HG03565 (cell line): Measurements from ENCODE around the gene DPH7.
"Not testable (repeated sequence)": the region's sequence is repeated elsewhere in the genome, so short reads cannot be mapped to it uniquely, and the experiment has no call there.

Source experiments
- ATAC-seq: cut with Tn5 transposase; IDR thresholded peaks from one replicate; pipeline ENCODE4 v1.9.1; 2021; ENCODE audit warnings: mild to moderate bottlenecking, moderate library complexity; ENCODE audit not compliant: unreplicated experiment

Gene DPH7

DNA sequence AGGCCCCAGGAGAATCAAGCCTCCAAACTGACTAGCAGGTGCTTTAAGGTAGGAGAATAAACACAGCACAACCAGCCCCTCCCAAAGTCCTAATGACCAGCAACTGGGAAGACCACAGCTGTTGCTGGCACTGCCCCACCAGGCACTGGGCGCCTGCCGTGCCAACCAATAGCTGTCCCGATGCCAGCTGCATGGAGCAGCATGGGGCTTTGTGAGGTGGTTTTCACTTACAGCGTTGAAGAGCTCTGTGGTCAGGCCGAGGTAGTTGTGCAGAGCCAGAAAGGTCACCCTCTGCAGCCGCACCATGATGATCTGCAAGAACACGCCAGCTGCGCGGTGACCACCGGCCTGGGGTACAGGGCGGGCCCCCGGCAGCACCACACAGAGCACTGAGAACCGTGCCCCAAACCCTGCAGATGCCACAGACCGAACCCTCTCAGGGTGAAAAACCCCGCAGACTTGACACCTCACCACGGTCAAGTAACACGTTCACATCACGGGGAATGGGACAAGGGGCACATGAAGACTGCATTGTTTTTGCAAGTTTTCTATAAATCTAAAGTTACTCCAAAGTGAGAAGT lies 57.2 kb downstream of the DPH7 start:
- ATAC-seq = no peak

DNA sequence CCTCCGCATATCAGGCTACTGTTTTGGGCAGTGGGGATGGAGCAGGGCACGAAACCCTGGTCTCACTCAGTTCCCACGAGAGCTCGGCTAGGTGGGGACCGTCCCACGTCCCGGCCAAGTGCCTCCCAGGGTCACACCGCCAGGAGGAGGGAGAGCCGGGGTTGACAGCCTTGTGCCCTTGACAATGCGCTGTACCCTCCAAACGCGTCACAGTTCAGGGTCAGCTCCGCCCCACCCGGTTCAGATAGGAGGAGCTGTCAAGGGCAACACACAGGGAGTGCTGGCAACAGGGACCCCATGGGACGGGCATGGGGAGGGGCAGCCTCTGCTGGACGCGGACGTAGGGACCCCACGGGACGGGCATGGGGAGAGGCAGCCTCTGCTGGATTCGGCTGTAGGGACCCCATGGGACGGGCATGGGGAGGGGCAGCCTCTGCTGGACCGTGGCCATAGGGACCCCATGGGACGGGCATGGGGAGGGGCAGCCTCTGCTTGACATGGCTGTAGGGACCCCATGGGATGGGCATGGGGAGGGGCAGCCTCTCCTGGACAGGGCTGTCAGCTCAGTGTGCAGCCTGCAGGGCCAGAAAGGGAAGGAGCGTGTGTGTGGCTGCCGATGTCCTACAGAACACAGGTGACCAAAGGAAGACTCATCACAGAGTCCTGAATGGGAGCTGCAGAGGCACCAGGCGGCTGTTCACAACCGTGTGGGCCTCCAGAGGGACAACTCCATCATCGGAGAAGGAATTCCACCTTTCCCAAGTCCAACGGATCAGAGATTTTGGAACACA lies 57.9 kb downstream of the DPH7 start:
- no peak for ATAC-seq

DNA sequence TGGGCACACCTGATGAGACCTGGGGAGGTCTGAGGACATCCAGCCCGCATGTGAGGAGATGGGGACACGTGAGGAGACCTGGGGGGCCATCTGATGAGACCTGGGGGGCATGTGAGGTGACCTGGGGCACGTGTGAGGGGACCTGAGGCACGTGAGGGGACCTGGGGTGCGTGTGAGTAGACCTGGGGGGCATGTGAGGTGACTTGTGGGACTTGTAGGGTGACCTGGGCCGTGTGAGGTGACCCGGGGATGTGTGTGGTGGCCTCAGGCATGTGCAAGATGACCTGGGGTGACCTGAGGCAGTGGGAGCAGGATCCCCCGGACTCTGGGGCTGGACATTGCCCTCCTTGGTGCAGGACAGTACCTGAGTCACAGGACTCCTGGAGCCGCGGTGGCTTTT lies 59.2 kb downstream of the DPH7 start:
- no peak for ATAC-seq

DNA sequence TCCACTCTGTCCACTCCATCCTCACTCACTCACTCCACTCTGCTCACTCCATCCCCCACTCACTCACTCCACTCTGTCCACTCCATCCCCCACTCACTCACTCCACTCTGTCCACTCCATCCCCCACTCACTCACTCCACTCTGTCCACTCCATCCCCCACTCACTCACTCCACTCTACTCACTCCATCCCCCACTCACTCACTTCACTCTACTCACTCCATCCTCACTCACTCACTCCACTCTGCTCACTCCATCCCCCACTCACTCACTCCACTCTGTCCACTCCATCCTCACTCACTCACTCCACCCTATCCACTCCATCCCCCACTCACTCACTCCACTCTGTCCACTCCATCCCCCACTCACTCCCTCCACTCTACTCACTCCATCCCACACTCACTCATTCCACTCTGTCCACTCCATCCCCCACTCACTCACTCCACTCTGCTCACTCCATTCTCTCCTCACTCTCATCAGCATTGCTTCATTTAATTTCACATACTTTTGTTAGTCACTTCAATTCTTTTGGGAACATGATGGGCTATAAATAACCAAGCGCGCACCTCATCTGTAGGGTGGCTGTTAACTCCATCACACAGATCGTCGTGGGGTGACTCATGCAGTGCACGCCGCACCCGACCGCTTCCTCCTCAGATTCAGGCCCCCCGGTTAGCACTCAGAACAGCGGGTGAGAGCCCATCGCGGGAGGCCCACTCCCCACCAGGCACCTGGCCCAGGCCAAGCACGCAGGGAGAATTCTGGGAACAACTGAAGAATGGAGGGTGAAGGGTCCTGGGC lies 59.9 kb downstream of the DPH7 start:
- not testable (repeated sequence) for ATAC-seq

DNA sequence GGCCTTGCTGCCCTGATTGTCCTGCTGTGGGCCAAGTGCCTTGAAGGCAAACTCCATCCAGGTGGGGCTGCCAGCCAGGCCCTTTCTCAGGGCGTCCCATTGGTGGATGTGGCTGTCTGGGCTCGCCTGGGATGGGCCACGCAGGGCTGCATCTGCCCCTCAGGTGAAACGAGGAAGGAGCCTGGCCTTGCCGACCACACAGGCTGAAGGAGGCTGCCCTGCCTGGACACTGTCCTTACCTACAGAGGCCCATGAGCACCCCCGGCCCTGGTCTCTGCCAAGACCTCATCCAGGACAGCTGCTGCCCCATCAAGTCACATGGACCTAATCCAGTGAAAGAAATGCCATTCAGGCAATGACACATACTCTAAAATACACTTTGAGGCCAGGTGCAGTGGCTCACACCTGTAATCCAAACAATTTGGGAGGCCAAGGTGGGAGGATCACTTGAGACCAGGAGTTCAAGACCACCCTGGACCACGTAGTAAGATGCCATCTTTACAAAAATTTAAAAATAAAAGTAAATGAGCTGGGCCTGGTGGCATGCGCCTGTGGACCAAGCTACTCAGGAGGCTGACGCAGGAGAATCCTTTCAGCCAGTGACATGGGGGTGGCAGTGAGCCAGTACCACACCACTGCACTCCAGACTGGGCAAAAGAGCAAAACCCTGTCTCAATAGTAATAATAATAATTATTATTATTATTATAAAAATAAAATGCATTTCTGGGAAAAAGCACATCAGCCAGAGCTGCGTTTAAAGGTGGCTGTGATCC lies 62.4 kb downstream of the DPH7 start:
- no peak for ATAC-seq

DNA sequence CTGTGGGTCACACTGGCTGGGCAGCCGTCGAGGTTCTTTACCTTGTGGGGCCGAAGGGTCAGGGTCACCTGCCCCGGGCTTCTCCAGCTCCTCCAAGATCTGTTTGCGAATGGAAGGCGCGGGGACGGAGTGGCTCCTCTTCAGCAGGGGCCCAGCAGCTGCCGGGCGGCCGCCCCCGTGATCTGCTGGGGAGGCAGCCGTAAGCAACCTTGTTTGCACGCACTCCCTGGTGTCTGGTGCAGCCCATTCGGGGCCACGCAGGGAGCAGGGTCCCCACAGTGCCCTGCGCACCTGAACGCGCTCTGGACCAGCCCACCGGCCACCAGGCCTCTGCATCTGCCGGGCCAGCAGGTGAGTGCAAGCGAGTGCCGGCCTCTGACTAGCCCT lies 63.4 kb downstream of the DPH7 start:
- ATAC-seq = no peak

GRCh38 chr9:137514691-137515337 lies 63.9 kb downstream of the DPH7 start:
- no peak for ATAC-seq

GRCh38 chr9:137513801-137514570 lies 64.7 kb downstream of the DPH7 start:
- not testable (repeated sequence) for ATAC-seq

GRCh38 chr9:137513136-137513535 lies 65.6 kb downstream of the DPH7 start:
- ATAC-seq = not testable (repeated sequence)

GRCh38 chr9:137511758-137512463 lies 66.8 kb downstream of the DPH7 start:
- ATAC-seq = no peak

- ATAC-seq = not testable (repeated sequence)
Measured at GRCh38 chr9:137511126-137511525, 67.6 kb downstream of the DPH7 start.

DNA sequence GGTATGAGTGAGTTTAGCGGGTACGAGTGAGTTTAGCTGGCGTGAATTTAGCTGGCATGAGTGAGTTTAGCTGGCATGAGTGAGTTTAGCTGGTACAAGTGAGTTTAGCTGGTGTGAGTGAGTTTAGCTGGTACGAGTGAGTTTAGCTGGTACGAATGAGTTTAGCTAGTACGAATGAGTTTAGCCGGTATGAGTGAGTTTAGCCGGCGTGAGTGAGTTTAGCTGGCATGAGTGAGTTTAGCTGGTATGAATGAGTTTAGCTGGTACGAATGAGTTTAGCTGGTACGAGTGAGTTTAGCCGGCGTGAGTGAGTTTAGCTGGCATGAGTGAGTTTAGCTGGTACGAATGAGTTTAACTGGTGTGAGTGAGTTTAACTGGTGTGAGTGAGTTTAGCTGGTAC lies 69.5 kb downstream of the DPH7 start:
- ATAC-seq = no peak

- ATAC-seq = no peak
Measured at GRCh38 chr9:137506702-137507171, 72.0 kb downstream of the DPH7 start.

DNA sequence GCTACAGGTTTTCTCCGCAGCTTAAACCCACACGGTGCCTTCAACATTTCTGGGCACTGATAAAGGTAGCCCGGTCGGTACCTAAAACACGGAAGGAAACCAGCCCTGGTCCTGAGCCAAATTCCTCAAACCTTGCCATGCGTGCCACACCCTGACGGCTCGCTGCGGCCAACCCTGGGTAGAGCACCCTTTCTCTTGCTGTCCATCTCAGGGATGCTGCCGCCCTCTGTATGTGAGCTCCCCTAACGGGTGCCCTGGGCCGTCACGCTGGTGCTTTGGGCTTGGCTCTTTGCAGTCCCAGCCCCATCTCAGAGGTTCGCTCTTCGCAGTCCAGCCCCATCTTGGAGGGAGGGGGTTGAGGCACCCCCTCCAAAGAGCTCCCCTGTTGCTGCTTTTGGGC lies 72.5 kb downstream of the DPH7 start:
- no peak for ATAC-seq

DNA sequence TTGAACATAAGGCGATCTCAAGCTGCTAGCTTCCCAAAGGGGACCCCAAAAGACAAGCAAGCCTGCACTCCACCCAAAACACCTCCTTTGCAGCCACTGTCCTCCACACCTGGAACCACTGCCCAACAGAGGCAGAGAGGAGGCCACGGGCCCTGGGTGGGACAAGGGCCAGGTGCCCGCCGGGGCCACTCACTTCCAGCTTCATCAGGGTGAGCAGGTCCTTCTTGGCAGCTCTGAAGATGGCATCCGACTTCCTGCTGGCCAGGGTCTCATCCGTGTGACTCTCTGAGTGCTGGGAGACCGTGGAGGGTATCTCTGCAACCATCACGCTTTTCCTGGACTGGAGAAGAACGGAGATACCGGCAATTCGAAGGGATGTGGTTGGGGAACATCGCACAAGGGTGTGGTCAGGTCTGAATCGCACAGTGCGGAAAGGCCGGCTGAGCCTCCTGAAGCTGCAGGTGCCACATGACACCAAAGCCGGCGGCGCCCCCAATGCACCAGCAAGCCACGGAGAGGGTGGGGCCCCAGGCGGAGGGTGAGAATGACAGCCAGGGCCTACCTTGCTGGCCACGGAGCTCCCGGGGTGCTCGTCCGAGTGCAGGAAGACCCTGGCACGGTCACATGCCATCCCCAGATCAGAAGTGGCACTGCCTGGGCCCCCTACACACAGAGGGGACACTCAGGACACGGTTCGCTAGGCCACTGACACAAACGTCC lies 73.1 kb downstream of the DPH7 start:
- ATAC-seq = no peak
